MCF 10A (cell line): ENCODE measurements around the gene ITFG1. TPM values are rescaled to one million over a fixed set of nuclear protein-coding genes. Genes with fewer than 3 reads are reported as not detected.

Source experiments
- BruUV-seq: library from RNA; stranded (reverse); fragments of 400-500 nt; replicated peaks from 2 replicates; lab custom pipeline; 2021; lab: Mats Ljungman, UMichigan
- CTCF ChIA-PET: fragments of 300-600 bp; sonication (Branson Sonifier 250); formaldehyde crosslinking; extraction: SDS; loops from one replicate; lab custom pipeline; 2021; ENCODE audit warnings: antibody characterized with exemption, inconsistent platforms; lab: Yijun Ruan, JAX
- POLR2A ChIA-PET: fragments of 300-600, 350-650 bp; sonication (Branson Sonifier 250); formaldehyde crosslinking; extraction: SDS; loops from one replicate; lab custom pipeline; 2020; ENCODE audit warnings: antibody characterized with exemption, inconsistent platforms; lab: Yijun Ruan, JAX
- DNase-seq: peaks from one replicate; pipeline ENCODE4 v3.0.0-alpha.2; 2018; ENCODE audit not compliant: unreplicated experiment
- H3K27ac Mint-ChIP-seq: one replicate; pipeline ENCODE4 v1.8.0; 2022; ENCODE audit warnings: mild to moderate bottlenecking, low read depth, mixed read lengths; ENCODE audit not compliant: unreplicated experiment
- H3K27me3 Mint-ChIP-seq: one replicate; pipeline ENCODE4 v1.8.0; 2022; ENCODE audit warnings: mixed read lengths; ENCODE audit not compliant: insufficient read depth, unreplicated experiment
- H3K36me3 Mint-ChIP-seq: one replicate; pipeline ENCODE4 v1.8.0; 2022; ENCODE audit warnings: mild to moderate bottlenecking, moderate library complexity, mixed read lengths; ENCODE audit not compliant: insufficient read depth, unreplicated experiment
- H3K4me1 Mint-ChIP-seq: one replicate; pipeline ENCODE4 v1.8.0; 2022; ENCODE audit warnings: mixed read lengths; ENCODE audit not compliant: insufficient read depth, unreplicated experiment
- H3K4me3 Mint-ChIP-seq: one replicate; pipeline ENCODE4 v1.8.0; 2022; ENCODE audit warnings: mild to moderate bottlenecking, moderate library complexity, mixed read lengths; ENCODE audit not compliant: unreplicated experiment
- H3K9me3 Mint-ChIP-seq: one replicate; pipeline ENCODE4 v1.8.0; 2022; ENCODE audit warnings: mixed read lengths; ENCODE audit not compliant: unreplicated experiment
- intact Hi-C: fragments of 100-400 bp; cut with micrococcal nuclease; formaldehyde crosslinking; loops from 2 replicates; pipeline ENCODE4 v1.14.1; 2022
- total RNA-seq: library from RNA; stranded (reverse); gene quantifications from 2 replicates; pipeline ENCODE4 v1.2.3, GENCODE V29; 2022
- TF ChIP-seq, protein P1 (sequence below): fragments of 200-600 bp; IDR thresholded peaks from one replicate; pipeline ENCODE4 v1.8.0; 2022; ENCODE audit warnings: antibody characterized with exemption, mild to moderate bottlenecking; ENCODE audit not compliant: unreplicated experiment

ITFG1 gene
- total RNA-seq, 1 experiment from 2014 or later: 35.4 TPM

DNA sequence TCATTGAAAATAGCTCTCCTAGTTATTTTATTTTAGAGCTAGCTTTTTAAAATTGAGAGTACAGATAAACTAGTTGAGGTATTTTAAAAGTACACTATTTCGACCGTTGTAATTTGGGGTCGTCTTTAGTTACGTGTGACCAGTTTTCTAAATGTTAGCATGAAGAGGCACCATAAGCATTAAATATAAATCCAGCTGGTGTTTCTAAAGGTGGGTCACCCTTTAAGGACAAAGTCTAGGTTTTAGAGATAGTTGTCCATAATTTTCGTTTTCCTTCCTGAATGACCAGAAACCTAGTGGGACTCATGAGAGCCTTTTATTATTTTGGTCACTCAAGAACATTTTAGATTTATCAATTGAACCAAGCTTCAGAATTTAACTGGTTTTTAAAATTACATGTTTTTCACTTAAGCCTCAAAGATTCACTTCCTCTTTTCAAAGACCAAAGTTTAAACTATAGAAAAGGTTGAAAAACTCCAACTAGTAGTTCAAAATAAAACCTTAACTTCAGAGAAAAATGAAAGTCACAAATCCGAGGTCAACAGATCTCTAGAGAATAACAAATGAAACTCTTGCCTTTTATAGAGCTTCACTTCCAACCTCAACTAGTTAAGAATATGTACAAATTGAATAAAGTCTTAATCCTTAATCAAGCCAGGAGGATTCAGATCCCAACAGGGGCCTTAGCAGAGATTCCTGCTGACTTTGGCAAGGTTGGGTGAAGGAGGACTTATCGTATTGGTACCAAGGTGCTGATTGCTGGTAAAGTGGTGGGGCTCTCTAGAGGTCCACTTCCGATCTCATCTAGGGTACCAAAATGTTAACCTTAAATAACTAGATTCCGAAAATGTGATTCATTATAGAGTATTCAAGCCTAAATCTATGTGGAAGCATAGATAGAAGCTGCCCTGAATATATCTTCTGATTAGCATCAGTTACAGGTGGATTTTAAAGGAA, 32.8 kb upstream of the ITFG1 start:
- intact Hi-C loops: no loop called here
- POLR2A ChIA-PET: interaction anchor here (0.7 to 1.2 kb wide), 3 partner anchors 16 to 217 kb away, joined by 3 read pairs; no protein-coding TSS in a partner anchor
- no peak overlapping the region for H3K27ac Mint-ChIP-seq
- peaks cover 8% of the 10 kb centered on the region for H3K9me3 Mint-ChIP-seq
- H3K36me3 Mint-ChIP-seq: peaks cover 5% of the 10 kb centered on the region
- CTCF ChIA-PET: interaction anchor here (0.6 kb wide), 1 partner anchor 456 kb away, joined by 3 read pairs; no protein-coding TSS in a partner anchor
- H3K4me1 Mint-ChIP-seq: no peaks in the 10 kb centered on the region
- no TSS peak for BruUV-seq
- no peak overlapping the region for H3K4me3 Mint-ChIP-seq
- TF ChIP-seq, protein P1, sequence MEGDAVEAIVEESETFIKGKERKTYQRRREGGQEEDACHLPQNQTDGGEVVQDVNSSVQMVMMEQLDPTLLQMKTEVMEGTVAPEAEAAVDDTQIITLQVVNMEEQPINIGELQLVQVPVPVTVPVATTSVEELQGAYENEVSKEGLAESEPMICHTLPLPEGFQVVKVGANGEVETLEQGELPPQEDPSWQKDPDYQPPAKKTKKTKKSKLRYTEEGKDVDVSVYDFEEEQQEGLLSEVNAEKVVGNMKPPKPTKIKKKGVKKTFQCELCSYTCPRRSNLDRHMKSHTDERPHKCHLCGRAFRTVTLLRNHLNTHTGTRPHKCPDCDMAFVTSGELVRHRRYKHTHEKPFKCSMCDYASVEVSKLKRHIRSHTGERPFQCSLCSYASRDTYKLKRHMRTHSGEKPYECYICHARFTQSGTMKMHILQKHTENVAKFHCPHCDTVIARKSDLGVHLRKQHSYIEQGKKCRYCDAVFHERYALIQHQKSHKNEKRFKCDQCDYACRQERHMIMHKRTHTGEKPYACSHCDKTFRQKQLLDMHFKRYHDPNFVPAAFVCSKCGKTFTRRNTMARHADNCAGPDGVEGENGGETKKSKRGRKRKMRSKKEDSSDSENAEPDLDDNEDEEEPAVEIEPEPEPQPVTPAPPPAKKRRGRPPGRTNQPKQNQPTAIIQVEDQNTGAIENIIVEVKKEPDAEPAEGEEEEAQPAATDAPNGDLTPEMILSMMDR: no peak
- no peak for DNase-seq
- H3K27me3 Mint-ChIP-seq: no peaks in the 10 kb centered on the region

DNA sequence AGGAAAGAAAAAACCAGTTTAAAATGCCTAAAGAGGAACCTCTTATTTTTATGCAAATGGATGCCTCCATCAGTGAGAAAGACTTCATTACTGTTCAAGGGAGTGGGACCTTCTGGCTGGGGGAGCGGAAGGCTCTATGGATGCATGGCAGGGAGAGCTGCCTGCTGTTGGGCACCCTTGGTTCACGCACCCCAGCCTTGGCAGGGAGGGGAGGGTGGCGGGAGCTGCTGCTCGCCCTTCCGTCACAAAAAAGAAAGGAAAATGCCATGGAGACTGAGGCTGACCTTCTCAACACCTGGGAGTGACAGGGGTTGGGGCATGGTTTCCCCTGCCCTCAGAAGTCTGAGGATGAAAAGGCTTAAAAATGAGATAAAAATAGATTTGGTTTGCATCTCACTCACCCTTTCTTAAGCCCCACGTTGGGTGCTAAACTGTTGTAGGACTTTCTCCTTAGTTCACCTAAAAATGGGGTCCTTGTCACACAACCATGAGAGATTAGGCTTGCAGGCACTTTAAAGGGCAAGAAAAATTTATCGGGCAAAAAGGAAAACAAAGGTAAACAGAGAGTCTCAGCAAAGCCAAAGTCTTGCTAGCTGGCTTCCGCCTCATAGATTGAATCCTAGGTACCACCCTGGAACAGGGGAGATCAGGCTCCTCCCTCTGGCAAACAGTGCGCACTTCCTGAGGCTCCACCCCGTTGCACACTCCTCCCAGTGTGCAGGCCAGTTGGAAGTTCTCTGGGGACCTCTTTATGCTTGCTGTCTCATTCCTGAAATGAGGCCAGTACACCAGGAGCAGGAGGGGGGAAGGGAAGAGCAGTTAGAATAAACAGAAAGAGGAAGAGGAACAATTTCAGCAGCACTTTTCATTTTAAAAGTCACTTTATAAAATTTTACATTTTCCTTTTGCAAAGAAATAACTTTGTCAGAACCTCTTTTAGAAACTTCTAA, 31.8 kb upstream of the ITFG1 start:
- intact Hi-C loops: no loop called here
- no peak overlapping the region for H3K27ac Mint-ChIP-seq
- H3K36me3 Mint-ChIP-seq: peaks cover 5% of the 10 kb centered on the region
- no peak overlapping the region for H3K4me3 Mint-ChIP-seq
- no peaks in the 10 kb centered on the region for H3K4me1 Mint-ChIP-seq
- ChIA-PET POLR2A (interaction anchor here (0.7 to 1.2 kb wide), 2 partner anchors 15 to 216 kb away, joined by 3 read pairs; no protein-coding TSS in a partner anchor), CTCF (interaction anchor here (0.6 kb wide), 1 partner anchor 43 kb away, joined by 3 read pairs; no protein-coding TSS in a partner anchor)
- no TSS peak for BruUV-seq
- DNase-seq: no peak
- peaks cover 8% of the 10 kb centered on the region for H3K9me3 Mint-ChIP-seq
- TF ChIP-seq, protein P1: no peak
- no peaks in the 10 kb centered on the region for H3K27me3 Mint-ChIP-seq

DNA sequence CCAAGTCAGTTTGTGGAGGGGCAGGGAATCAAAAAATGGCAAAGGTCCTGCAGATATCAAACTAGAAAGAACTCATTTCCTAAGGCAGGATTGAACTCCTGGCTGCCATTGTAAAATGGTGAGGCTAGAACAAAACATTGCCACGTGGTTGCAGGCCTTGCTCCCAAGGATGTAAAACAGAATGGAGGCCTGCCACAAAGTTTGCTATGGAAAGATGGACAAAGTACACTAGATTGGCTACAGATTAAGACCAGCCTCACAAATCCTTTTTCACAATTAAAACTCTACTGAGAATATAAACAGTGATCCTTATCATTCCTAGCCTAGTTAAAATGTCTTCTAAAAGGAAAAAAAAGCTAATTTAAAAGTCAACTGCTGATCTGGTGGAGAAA, 31.2 kb upstream of the ITFG1 start:
- peaks cover 5% of the 10 kb centered on the region for H3K36me3 Mint-ChIP-seq
- intact Hi-C loops: no loop called here
- H3K4me3 Mint-ChIP-seq: no peak overlapping the region
- ChIA-PET POLR2A (interaction anchor here (0.8 kb wide), 1 partner anchor 54 kb away, joined by 3 read pairs; no protein-coding TSS in a partner anchor), CTCF (interaction anchor here (0.6 kb wide), 1 partner anchor 42 kb away, joined by 3 read pairs; no protein-coding TSS in a partner anchor)
- TF ChIP-seq, protein P1: no peak
- BruUV-seq: no TSS peak
- H3K27me3 Mint-ChIP-seq: no peaks in the 10 kb centered on the region
- no peak overlapping the region for H3K27ac Mint-ChIP-seq
- H3K4me1 Mint-ChIP-seq: no peaks in the 10 kb centered on the region
- peaks cover 8% of the 10 kb centered on the region for H3K9me3 Mint-ChIP-seq
- DNase-seq: no peak
